ENCODE results near the gene FERMT3.

The FERMT3 gene

GRCh38 chr11:64185693-64186491 is 20.6 kb upstream of the FERMT3 start, which contains the start of gene STIP1:
Gene STIP1 (plus strand): TSS chr11:64186171. CDS start chr11:64186262, 91 bp downstream.
- H3K27ac ChIP-seq = peak within 1 kb of the TSS; percentile 86
- peak; percentile 100 for DNase-seq (ENCODE audit: low read depth, low spot score)

GRCh38 chr11:64186492-64187165 is 19.9 kb upstream of the FERMT3 start:
- no peak for DNase-seq (ENCODE audit: low read depth, low spot score)
- H3K27ac ChIP-seq = no peak overlapping the region

GRCh38 chr11:64192434-64192833 is 14.1 kb upstream of the FERMT3 start:
- H3K27ac ChIP-seq = no peak overlapping the region
- DNase-seq (ENCODE audit: low read depth, low spot score) = no peak

- H3K27ac ChIP-seq = no peak overlapping the region
- no peak for DNase-seq (ENCODE audit: low read depth, low spot score)
These were observed 9.9 kb upstream of the FERMT3 start for GRCh38 chr11:64196626-64197025.

GRCh38 chr11:64198511-64198910 is 8.0 kb upstream of the FERMT3 start:
- no peak for DNase-seq (ENCODE audit: low read depth, low spot score)
- no peak overlapping the region for H3K27ac ChIP-seq

- no peak overlapping the region for H3K27ac ChIP-seq
- DNase-seq (ENCODE audit: low read depth, low spot score) = no peak
These were observed 5.0 kb upstream of the FERMT3 start for GRCh38 chr11:64201543-64201942.

- no peak overlapping the region for H3K27ac ChIP-seq
- DNase-seq (ENCODE audit: low read depth, low spot score) = no peak
These were observed 3.5 kb upstream of the FERMT3 start for GRCh38 chr11:64202992-64203391.

- no peak overlapping the region for H3K27ac ChIP-seq
- no peak for DNase-seq (ENCODE audit: low read depth, low spot score)
These were observed 3.0 kb upstream of the FERMT3 start for GRCh38 chr11:64203421-64204079.

GRCh38 chr11:64204080-64204440 is 2.5 kb upstream of the FERMT3 start:
- no peak overlapping the region for H3K27ac ChIP-seq
- no peak for DNase-seq (ENCODE audit: low read depth, low spot score)

GRCh38 chr11:64204464-64204989 is 2.0 kb upstream of the FERMT3 start:
- no peak overlapping the region for H3K27ac ChIP-seq
- peak; percentile 66 for DNase-seq (ENCODE audit: low read depth, low spot score)

GRCh38 chr11:64207256-64208085 is 950 bp downstream of the FERMT3 start:
- DNase-seq (ENCODE audit: low read depth, low spot score) = no peak
- H3K27ac ChIP-seq = no peak overlapping the region

- DNase-seq (ENCODE audit: low read depth, low spot score) = no peak
- no peak overlapping the region for H3K27ac ChIP-seq
These were observed 1.7 kb downstream of the FERMT3 start for GRCh38 chr11:64208086-64208795.

GRCh38 chr11:64208796-64209562 is 2.5 kb downstream of the FERMT3 start:
- no peak for DNase-seq (ENCODE audit: low read depth, low spot score)
- no peak overlapping the region for H3K27ac ChIP-seq

GRCh38 chr11:64209563-64209843 is 3.0 kb downstream of the FERMT3 start:
- H3K27ac ChIP-seq = no peak overlapping the region
- no peak for DNase-seq (ENCODE audit: low read depth, low spot score)

- H3K27ac ChIP-seq = no peak overlapping the region
- no peak for DNase-seq (ENCODE audit: low read depth, low spot score)
These were observed 3.9 kb downstream of the FERMT3 start for GRCh38 chr11:64210301-64211020.

- no peak for DNase-seq (ENCODE audit: low read depth, low spot score)
- H3K27ac ChIP-seq = no peak overlapping the region
These were observed 4.8 kb downstream of the FERMT3 start for GRCh38 chr11:64211181-64211872.

GRCh38 chr11:64216879-64217278 is 10.4 kb downstream of the FERMT3 start:
- DNase-seq (ENCODE audit: low read depth, low spot score) = no peak

More at GRCh38 chr11:64216879-64217278, 10.4 kb downstream of the FERMT3 start:
- no peak overlapping the region for H3K27ac ChIP-seq
